HFFc6 (cell line): Measurements from ENCODE around the gene PDCD4. TPM values are rescaled to one million over a fixed set of nuclear protein-coding genes. Genes with fewer than 3 reads are reported as not detected.

Source experiments
- DNase-seq: peaks from one replicate; pipeline ENCODE4 v3.0.0-alpha.2; 2018
- H3K27ac Mint-ChIP-seq: 2 replicates; pipeline ENCODE4 v1.8.0; 2020; ENCODE audit warnings: mild to moderate bottlenecking, mixed read lengths
- H3K27me3 Mint-ChIP-seq: 2 replicates; pipeline ENCODE4 v1.8.0; 2021; ENCODE audit warnings: mild to moderate bottlenecking, moderate library complexity, mixed read lengths; ENCODE audit not compliant: insufficient read depth
- H3K36me3 Mint-ChIP-seq: 2 replicates; pipeline ENCODE4 v1.8.0; 2021; ENCODE audit warnings: low read depth, mixed read lengths
- H3K4me1 Mint-ChIP-seq: 2 replicates; pipeline ENCODE4 v1.8.0; 2020; ENCODE audit warnings: low read depth, mixed read lengths
- H3K4me3 Mint-ChIP-seq: 2 replicates; pipeline ENCODE4 v1.8.0; 2020; ENCODE audit warnings: mild to moderate bottlenecking, moderate library complexity, mixed read lengths
- H3K9me3 Mint-ChIP-seq: 2 replicates; pipeline ENCODE4 v1.8.0; 2020; ENCODE audit warnings: mild to moderate bottlenecking, mixed read lengths
- CTCF ChIP-seq: fragments of 200-600 bp; sonication (generic); IDR thresholded peaks from 2 replicates; pipeline ENCODE4 v1.5.0; 2021; ENCODE audit warnings: antibody characterized with exemption, mild to moderate bottlenecking
- total RNA-seq, 6 experiments: library from RNA; stranded (reverse); fragmentation: NEBNext Ultra II Directional; extraction: Animal tissue kit (Norgen Biotek cat#: 25700); gene quantifications; 2 replicates in 1 of 6; 3 replicates in 5 of 6; pipeline ENCODE4 v1.2.3, GENCODE V29; 2021

PDCD4 gene
- total RNA-seq, 6 experiments from 2014 or later, result 56.0 to 85.6 (median 72.8) TPM

GRCh38 chr10:110873951-110874350 lies 2.2 kb downstream of the PDCD4 start:
- DNase-seq, result no peak
- peaks cover 23% of the 10 kb centered on the region for H3K4me1 Mint-ChIP-seq
- H3K27me3 Mint-ChIP-seq, result peaks cover 6% of the 10 kb centered on the region
- H3K36me3 Mint-ChIP-seq, result peaks cover under 1% of the 10 kb centered on the region; the same call in 1 of the 2 replicates
- no peak for TF ChIP-seq CTCF
- no peaks in the 10 kb centered on the region for H3K9me3 Mint-ChIP-seq
- peak overlapping the region; percentile 18; the same call in 1 of the 2 replicates for H3K27ac Mint-ChIP-seq
- peak overlapping the region; percentile 94 for H3K4me3 Mint-ChIP-seq

- no peak for DNase-seq
- peaks cover 5% of the 10 kb centered on the region for H3K27me3 Mint-ChIP-seq
- TF ChIP-seq CTCF, result no peak
- no peaks in the 10 kb centered on the region for H3K9me3 Mint-ChIP-seq
- H3K36me3 Mint-ChIP-seq, result peaks cover 5% of the 10 kb centered on the region; the same call in 1 of the 2 replicates
- H3K4me1 Mint-ChIP-seq, result peaks cover 24% of the 10 kb centered on the region
- H3K4me3 Mint-ChIP-seq, result no peak overlapping the region
- no peak overlapping the region for H3K27ac Mint-ChIP-seq
Measured at GRCh38 chr10:110876000-110876399, 4.3 kb downstream of the PDCD4 start.

GRCh38 chr10:110876788-110877187 lies 5.1 kb downstream of the PDCD4 start:
- H3K4me1 Mint-ChIP-seq, result peaks cover 20% of the 10 kb centered on the region
- DNase-seq, result no peak
- peaks cover 2% of the 10 kb centered on the region for H3K27me3 Mint-ChIP-seq
- TF ChIP-seq CTCF, result no peak
- H3K9me3 Mint-ChIP-seq, result no peaks in the 10 kb centered on the region
- H3K4me3 Mint-ChIP-seq, result no peak overlapping the region
- H3K36me3 Mint-ChIP-seq, result peaks cover 11% of the 10 kb centered on the region; the same call in 1 of the 2 replicates
- no peak overlapping the region for H3K27ac Mint-ChIP-seq

GRCh38 chr10:110880012-110880411 lies 8.3 kb downstream of the PDCD4 start:
- no peaks in the 10 kb centered on the region; the same call in 1 of the 2 replicates for H3K27me3 Mint-ChIP-seq
- no peak for DNase-seq
- peaks cover 19% of the 10 kb centered on the region for H3K36me3 Mint-ChIP-seq
- peaks cover 8% of the 10 kb centered on the region for H3K4me1 Mint-ChIP-seq
- H3K4me3 Mint-ChIP-seq, result no peak overlapping the region
- TF ChIP-seq CTCF, result no peak
- no peaks in the 10 kb centered on the region for H3K9me3 Mint-ChIP-seq
- H3K27ac Mint-ChIP-seq, result no peak overlapping the region

GRCh38 chr10:110881247-110881646 lies 9.5 kb downstream of the PDCD4 start:
- no peak overlapping the region for H3K4me3 Mint-ChIP-seq
- H3K27ac Mint-ChIP-seq, result no peak overlapping the region
- peaks cover 19% of the 10 kb centered on the region for H3K36me3 Mint-ChIP-seq
- no peaks in the 10 kb centered on the region for H3K9me3 Mint-ChIP-seq
- no peak for DNase-seq
- TF ChIP-seq CTCF, result no peak
- no peaks in the 10 kb centered on the region; the same call in 1 of the 2 replicates for H3K27me3 Mint-ChIP-seq
- H3K4me1 Mint-ChIP-seq, result peaks cover 8% of the 10 kb centered on the region

- no peak for TF ChIP-seq CTCF
- Mint-ChIP-seq H3K4me1 (peaks cover 8% of the 10 kb centered on the region), H3K9me3 (no peaks in the 10 kb centered on the region), H3K36me3 (peaks cover 19% of the 10 kb centered on the region), H3K27ac (no peak overlapping the region), H3K4me3 (no peak overlapping the region), H3K27me3 (no peaks in the 10 kb centered on the region; the same call in 1 of the 2 replicates)
- DNase-seq, result no peak
Measured at GRCh38 chr10:110881905-110882304, 10.2 kb downstream of the PDCD4 start.
